Ishikawa (cell line): Measurements from ENCODE around the gene SEMA3D.

Source experiments
- CEBPB ChIP-seq: IDR thresholded peaks from 2 replicates; pipeline ENCODE4 v1.6.1; 2012
- CREB1 ChIP-seq: IDR thresholded peaks from 2 replicates; pipeline ENCODE4 v1.6.1; 2012; ENCODE audit warnings: low read depth
- EGR1 ChIP-seq: IDR thresholded peaks from 2 replicates; pipeline ENCODE4 v1.6.1; 2012
- EP300 ChIP-seq: IDR thresholded peaks from 2 replicates; pipeline ENCODE4 v1.6.1; 2012; ENCODE audit warnings: borderline replicate concordance
- FOXM1 ChIP-seq: IDR thresholded peaks from 2 replicates; pipeline ENCODE4 v1.6.1; 2012; ENCODE audit warnings: low read depth, borderline replicate concordance
- NFIC ChIP-seq: IDR thresholded peaks from 2 replicates; pipeline ENCODE4 v1.6.1; 2012
- RAD21 ChIP-seq: IDR thresholded peaks from 2 replicates; pipeline ENCODE4 v1.6.1; 2012; ENCODE audit warnings: low read depth
- TAF1 ChIP-seq: IDR thresholded peaks from 2 replicates; pipeline ENCODE4 v1.6.1; 2012; ENCODE audit warnings: low read depth, mild to moderate bottlenecking
- TCF12 ChIP-seq: IDR thresholded peaks from 2 replicates; pipeline ENCODE4 v1.6.1; 2012; ENCODE audit warnings: low read depth
- TEAD4 ChIP-seq: IDR thresholded peaks from 2 replicates; pipeline ENCODE4 v1.6.1; 2012
- YY1 ChIP-seq: IDR thresholded peaks from 2 replicates; pipeline ENCODE4 v1.6.1; 2012; ENCODE audit warnings: low read depth
- ZBTB7A ChIP-seq: IDR thresholded peaks from 2 replicates; pipeline ENCODE4 v1.6.1; 2012; ENCODE audit warnings: low read depth
- TF ChIP-seq, protein P1 (sequence below): IDR thresholded peaks from 2 replicates; pipeline ENCODE4 v1.6.1; 2012
- TF ChIP-seq, protein P2 (sequence below): IDR thresholded peaks from 2 replicates; pipeline ENCODE4 v1.6.1; 2012; ENCODE audit warnings: low read depth, mild to moderate bottlenecking
- TF ChIP-seq, protein P3 (sequence below): IDR thresholded peaks from 2 replicates; pipeline ENCODE4 v1.6.1; 2012

Gene SEMA3D

DNA sequence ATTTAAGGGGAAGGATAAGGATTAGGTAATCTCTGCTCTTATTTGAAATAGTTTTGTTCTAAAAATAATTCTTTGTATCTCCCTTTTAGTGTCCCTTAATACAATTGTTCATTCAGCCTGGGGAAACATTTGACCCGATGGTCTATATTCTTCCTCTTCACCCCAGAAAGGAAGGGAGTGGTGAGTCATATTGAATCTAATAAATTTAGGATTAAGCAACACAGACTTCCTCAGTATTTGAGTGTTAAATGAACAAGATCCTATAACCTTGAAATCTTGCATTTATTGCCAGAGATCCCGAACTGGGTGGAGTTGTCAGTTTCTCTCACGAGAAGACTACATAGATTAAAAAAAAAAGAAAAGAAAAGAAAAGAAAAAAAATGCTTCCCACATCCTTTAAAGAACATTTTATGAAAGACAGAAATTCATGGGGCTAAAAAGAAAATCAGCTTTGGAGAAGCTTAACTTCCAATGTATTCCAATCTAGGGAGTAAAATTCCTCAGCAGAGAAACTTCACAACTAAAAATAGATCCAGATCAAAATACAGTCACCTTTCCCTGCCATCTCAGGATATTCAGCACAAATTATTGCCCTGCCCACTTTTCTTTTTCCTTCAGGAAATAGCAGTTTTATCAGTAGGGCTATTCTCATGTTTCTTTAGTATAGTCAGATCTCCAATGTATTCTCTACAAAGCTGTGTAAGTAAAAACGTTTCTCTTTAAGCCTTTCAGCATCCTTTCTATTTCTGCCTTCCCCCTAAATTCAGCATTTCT is 82.2 kb downstream of the SEMA3D start:
- TF ChIP-seq CREB1 (no peak), TEAD4 (no peak), EGR1 (no peak), EP300 (no peak), TAF1 (no peak), RAD21 (no peak), ZBTB7A (no peak), CEBPB (no peak), NFIC (no peak), FOXM1 (no peak)
- TF ChIP-seq, protein P1, sequence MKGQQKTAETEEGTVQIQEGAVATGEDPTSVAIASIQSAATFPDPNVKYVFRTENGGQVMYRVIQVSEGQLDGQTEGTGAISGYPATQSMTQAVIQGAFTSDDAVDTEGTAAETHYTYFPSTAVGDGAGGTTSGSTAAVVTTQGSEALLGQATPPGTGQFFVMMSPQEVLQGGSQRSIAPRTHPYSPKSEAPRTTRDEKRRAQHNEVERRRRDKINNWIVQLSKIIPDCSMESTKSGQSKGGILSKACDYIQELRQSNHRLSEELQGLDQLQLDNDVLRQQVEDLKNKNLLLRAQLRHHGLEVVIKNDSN, result no peak
- TF ChIP-seq, protein P2, sequence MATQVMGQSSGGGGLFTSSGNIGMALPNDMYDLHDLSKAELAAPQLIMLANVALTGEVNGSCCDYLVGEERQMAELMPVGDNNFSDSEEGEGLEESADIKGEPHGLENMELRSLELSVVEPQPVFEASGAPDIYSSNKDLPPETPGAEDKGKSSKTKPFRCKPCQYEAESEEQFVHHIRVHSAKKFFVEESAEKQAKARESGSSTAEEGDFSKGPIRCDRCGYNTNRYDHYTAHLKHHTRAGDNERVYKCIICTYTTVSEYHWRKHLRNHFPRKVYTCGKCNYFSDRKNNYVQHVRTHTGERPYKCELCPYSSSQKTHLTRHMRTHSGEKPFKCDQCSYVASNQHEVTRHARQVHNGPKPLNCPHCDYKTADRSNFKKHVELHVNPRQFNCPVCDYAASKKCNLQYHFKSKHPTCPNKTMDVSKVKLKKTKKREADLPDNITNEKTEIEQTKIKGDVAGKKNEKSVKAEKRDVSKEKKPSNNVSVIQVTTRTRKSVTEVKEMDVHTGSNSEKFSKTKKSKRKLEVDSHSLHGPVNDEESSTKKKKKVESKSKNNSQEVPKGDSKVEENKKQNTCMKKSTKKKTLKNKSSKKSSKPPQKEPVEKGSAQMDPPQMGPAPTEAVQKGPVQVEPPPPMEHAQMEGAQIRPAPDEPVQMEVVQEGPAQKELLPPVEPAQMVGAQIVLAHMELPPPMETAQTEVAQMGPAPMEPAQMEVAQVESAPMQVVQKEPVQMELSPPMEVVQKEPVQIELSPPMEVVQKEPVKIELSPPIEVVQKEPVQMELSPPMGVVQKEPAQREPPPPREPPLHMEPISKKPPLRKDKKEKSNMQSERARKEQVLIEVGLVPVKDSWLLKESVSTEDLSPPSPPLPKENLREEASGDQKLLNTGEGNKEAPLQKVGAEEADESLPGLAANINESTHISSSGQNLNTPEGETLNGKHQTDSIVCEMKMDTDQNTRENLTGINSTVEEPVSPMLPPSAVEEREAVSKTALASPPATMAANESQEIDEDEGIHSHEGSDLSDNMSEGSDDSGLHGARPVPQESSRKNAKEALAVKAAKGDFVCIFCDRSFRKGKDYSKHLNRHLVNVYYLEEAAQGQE, result no peak
- TF ChIP-seq, protein P3, sequence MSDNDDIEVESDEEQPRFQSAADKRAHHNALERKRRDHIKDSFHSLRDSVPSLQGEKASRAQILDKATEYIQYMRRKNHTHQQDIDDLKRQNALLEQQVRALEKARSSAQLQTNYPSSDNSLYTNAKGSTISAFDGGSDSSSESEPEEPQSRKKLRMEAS, result no peak

DNA sequence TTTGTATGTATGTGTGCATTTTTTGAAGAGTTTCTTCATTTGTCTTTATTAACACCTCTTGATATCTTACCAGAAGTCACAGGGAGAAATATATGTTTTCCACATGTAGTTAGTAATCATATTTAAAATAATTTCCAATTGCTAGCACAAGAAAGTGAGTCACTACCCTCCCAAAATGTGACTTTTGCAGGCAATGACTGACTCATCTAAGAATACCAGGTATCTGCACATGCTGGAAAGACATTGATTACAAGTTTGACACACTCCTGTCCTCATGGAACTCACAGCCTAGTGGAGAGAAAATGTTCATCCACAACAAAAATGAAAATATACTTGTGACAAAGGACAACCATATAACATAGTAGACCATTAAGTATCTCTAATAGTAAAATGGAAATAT is 82.9 kb downstream of the SEMA3D start:
- TF ChIP-seq TEAD4 (no peak), FOXM1 (no peak), TCF12 (no peak), CEBPB (no peak), EGR1 (no peak), RAD21 (no peak), EP300 (no peak), NFIC (no peak), YY1 (no peak), CREB1 (no peak), ZBTB7A (no peak), TAF1 (no peak)
- TF ChIP-seq, protein P3, result no peak
- TF ChIP-seq, protein P2, result no peak
- TF ChIP-seq, protein P1, result no peak

DNA sequence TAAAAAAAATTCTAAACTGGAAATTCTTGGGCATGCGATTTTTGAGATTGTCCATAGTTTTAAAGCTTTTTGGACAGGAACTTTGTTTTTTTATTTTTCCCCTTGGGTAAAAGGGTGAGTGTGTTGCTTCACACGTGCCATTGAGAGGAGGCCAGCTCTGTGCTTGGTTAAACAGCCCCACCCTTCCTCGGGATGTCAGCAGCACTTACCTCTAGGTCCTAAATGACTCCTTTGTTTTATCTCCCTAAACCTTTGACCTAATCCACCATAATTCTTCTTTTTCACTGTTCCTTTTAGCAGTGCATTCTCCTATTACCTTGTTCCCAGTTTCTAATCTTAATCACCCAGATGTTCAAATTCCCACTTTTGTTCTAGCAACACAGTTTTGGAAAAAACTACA is 83.5 kb downstream of the SEMA3D start:
- TF ChIP-seq TEAD4, result no peak
- TF ChIP-seq, protein P1, result no peak
- no peak for TF ChIP-seq CEBPB
- no peak for TF ChIP-seq RAD21
- no peak for TF ChIP-seq TAF1

DNA sequence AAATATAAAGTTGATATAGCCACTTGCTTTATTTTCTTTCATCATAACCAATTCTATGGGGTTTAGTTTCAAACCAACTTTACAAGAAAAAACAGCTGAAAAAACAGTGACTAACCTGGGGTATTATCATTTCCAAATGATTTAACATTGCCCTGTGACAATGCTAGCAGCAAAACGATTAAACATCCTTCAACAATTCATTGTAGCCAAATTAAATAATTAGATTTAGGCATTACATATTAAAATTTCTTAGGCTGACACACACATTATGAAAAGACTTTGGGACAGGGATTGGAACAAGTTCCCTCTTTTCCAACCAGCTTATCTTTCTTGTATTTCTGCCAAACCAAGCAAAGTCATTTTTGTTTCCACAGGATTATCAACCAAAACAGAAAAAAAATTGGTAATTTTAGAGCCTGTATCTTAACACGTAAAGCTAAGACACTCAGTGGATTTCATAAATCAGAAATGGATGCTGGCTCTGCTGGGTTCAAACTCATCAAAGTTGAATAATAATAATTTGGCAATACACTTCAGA is 84.0 kb downstream of the SEMA3D start:
- TF ChIP-seq, protein P3, result no peak
- TF ChIP-seq TCF12 (no peak), TEAD4 (no peak), FOXM1 (no peak), CEBPB (no peak), YY1 (no peak), NFIC (no peak), ZBTB7A (no peak), CREB1 (no peak), TAF1 (no peak), EGR1 (no peak), RAD21 (no peak), EP300 (no peak)
- TF ChIP-seq, protein P1, result no peak
- TF ChIP-seq, protein P2, result no peak
